ENCODE measurements around the gene EIF4EBP3. TPM values are rescaled to one million over a fixed set of nuclear protein-coding genes. Genes with fewer than 3 reads are reported as not detected.
A peak's percentile ranks its signal among the peaks of the same experiment; 100 is the strongest.

The EIF4EBP3 gene
- total and polyA plus RNA-seq, 9 of the 15 experiments (the other 6 are each of a cell fraction or from before 2014, with no cell fraction given) = 1.3 to 7.5 (median 3.8) TPM

GRCh38 chr5:140564196-140565023, 16.9 kb downstream of the EIF4EBP3 start, which contains the start of the genes APBB3 and SLC35A4 (continued):
- no peak for TF ChIP-seq ZNF398 (CRISPR knock-in tag; IDR thresholded peaks at IDR 0.05)
- no peak for TF ChIP-seq ZNF696 (CRISPR knock-in tag; conservative IDR thresholded peaks at IDR 0.05)
- peak; percentile 98 for TF ChIP-seq JUN (IDR thresholded peaks at IDR 0.05; ENCODE audit: borderline replicate concordance, low read depth, low read length)
- TF ChIP-seq JUN (CRISPR knock-in tag; IDR thresholded peaks at IDR 0.05; ENCODE audit: borderline replicate concordance) = peak; percentile 97
- TF ChIP-seq HMGN3 (IDR thresholded peaks at IDR 0.05; ENCODE audit: borderline replicate concordance, extremely low read depth, insufficient read length, low read depth, low read length) = peak; percentile 48
- TF ChIP-seq PHF8 (IDR thresholded peaks at IDR 0.05; ENCODE audit: borderline replicate concordance, low read length) = peak; percentile 95
- peak; percentile 5; the same call in 1 of the 2 replicates for TF ChIP-seq FOSL1 (tag; conservative IDR thresholded peaks at IDR 0.05)
- TF ChIP-seq BRF2 (IDR thresholded peaks at IDR 0.05; ENCODE audit: borderline replicate concordance, insufficient read depth, insufficient read length) = no peak
- TF ChIP-seq ZNF444 (CRISPR knock-in tag; IDR thresholded peaks at IDR 0.05) = no peak
- no peak for TF ChIP-seq ZNF384 (IDR thresholded peaks at IDR 0.05; ENCODE audit: low read depth, low read length)
- no peak for TF ChIP-seq ZNF224 (CRISPR knock-in tag; IDR thresholded peaks at IDR 0.05)
- no peak for TF ChIP-seq WHSC1 (IDR thresholded peaks at IDR 0.05; ENCODE audit: low read length)
- no peak for TF ChIP-seq ZNF655 (CRISPR knock-in tag; IDR thresholded peaks at IDR 0.05)
- no peak for TF ChIP-seq PREB (CRISPR knock-in tag; IDR thresholded peaks at IDR 0.05)
- TF ChIP-seq NBN (IDR thresholded peaks at IDR 0.05; ENCODE audit: low read depth) = peak; percentile 85
- TF ChIP-seq ZNF785 (CRISPR knock-in tag; IDR thresholded peaks at IDR 0.05) = no peak
- peak; percentile 97 for TF ChIP-seq MAX (CRISPR knock-in tag; IDR thresholded peaks at IDR 0.05)
- TF ChIP-seq HNRNPLL (IDR thresholded peaks at IDR 0.05; ENCODE audit: low read depth, low read length, poor library complexity, severe bottlenecking) = peak; percentile 51
- TF ChIP-seq POLR2H (tag; IDR thresholded peaks at IDR 0.05; ENCODE audit: low read depth) = peak; percentile 86
